ENCODE measurements around the gene KRTAP1-5.

Gene KRTAP1-5

GRCh38 chr17:40978575-40979151, 48.3 kb downstream of the KRTAP1-5 start:
- no peak for DNase-seq
- TF ChIP-seq POLR2A (IDR thresholded peaks at IDR 0.05; ENCODE audit: low read length) (no peak), GATA1 (IDR thresholded peaks at IDR 0.05; ENCODE audit: low read depth, low read length) (no peak)
